WTC11 (cell line): ENCODE measurements around the gene ALG11.

Experiments used
- CBFB ChIP-seq: sonication (generic); formaldehyde crosslinking; IDR thresholded peaks from 2 replicates; pipeline ENCODE4 v1.8.1; 2022; ENCODE audit warnings: mild to moderate bottlenecking, low read depth, missing genetic modification reagents
- FOXJ3 ChIP-seq: sonication (generic); formaldehyde crosslinking; IDR thresholded peaks from 2 replicates; pipeline ENCODE4 v1.9.0; 2021; ENCODE audit warnings: missing genetic modification reagents, mild to moderate bottlenecking, borderline replicate concordance
- FOXP4 ChIP-seq: sonication (generic); formaldehyde crosslinking; IDR thresholded peaks from 2 replicates; pipeline ENCODE4 v1.8.0; 2022; ENCODE audit warnings: mild to moderate bottlenecking, missing genetic modification reagents
- JUN ChIP-seq: sonication (generic); formaldehyde crosslinking; IDR thresholded peaks from 2 replicates; pipeline ENCODE4 v1.8.0; 2023; ENCODE audit warnings: mild to moderate bottlenecking, missing genetic modification reagents
- NR3C1 ChIP-seq: sonication (generic); formaldehyde crosslinking; conservative IDR thresholded peaks from 2 replicates; pipeline ENCODE4 v1.8.1; 2023; ENCODE audit warnings: low read depth, mild to moderate bottlenecking, missing genetic modification reagents
- PRRX2 ChIP-seq: fragments of 250-450 bp; sonication (Bioruptor Pico); IDR thresholded peaks from 2 replicates; pipeline ENCODE4 v1.8.0; 2021; ENCODE audit warnings: mild to moderate bottlenecking
- SMAD3 ChIP-seq: sonication (generic); formaldehyde crosslinking; IDR thresholded peaks from 2 replicates; pipeline ENCODE4 v1.8.0; 2022; ENCODE audit warnings: missing genetic modification reagents, mild to moderate bottlenecking, borderline replicate concordance
- TCF7 ChIP-seq: sonication (generic); formaldehyde crosslinking; IDR thresholded peaks from 2 replicates; pipeline ENCODE4 v1.8.0; 2022; ENCODE audit warnings: mild to moderate bottlenecking, low read depth, missing genetic modification reagents, moderate library complexity
- TF ChIP-seq, protein P1 (sequence below): fragments of 200-600 bp; IDR thresholded peaks from 2 replicates; pipeline ENCODE4 v1.8.0; 2022; ENCODE audit warnings: antibody characterized with exemption
- TF ChIP-seq, protein P2 (sequence below): sonication (generic); formaldehyde crosslinking; IDR thresholded peaks from 2 replicates; pipeline ENCODE4 v1.8.0; 2022; ENCODE audit warnings: mild to moderate bottlenecking, missing genetic modification reagents
- TF ChIP-seq, protein P3 (sequence below): sonication (generic); formaldehyde crosslinking; IDR thresholded peaks from 2 replicates; pipeline ENCODE4 v1.8.1; 2023; ENCODE audit warnings: mild to moderate bottlenecking, missing genetic modification reagents, moderate library complexity

- TF ChIP-seq, protein P1, sequence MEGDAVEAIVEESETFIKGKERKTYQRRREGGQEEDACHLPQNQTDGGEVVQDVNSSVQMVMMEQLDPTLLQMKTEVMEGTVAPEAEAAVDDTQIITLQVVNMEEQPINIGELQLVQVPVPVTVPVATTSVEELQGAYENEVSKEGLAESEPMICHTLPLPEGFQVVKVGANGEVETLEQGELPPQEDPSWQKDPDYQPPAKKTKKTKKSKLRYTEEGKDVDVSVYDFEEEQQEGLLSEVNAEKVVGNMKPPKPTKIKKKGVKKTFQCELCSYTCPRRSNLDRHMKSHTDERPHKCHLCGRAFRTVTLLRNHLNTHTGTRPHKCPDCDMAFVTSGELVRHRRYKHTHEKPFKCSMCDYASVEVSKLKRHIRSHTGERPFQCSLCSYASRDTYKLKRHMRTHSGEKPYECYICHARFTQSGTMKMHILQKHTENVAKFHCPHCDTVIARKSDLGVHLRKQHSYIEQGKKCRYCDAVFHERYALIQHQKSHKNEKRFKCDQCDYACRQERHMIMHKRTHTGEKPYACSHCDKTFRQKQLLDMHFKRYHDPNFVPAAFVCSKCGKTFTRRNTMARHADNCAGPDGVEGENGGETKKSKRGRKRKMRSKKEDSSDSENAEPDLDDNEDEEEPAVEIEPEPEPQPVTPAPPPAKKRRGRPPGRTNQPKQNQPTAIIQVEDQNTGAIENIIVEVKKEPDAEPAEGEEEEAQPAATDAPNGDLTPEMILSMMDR: no peak
- TF ChIP-seq, protein P2, sequence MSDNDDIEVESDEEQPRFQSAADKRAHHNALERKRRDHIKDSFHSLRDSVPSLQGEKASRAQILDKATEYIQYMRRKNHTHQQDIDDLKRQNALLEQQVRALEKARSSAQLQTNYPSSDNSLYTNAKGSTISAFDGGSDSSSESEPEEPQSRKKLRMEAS: no peak
- TF ChIP-seq TCF7 (CRISPR knock-in tag): no peak
- no peak for TF ChIP-seq FOXP4 (CRISPR knock-in tag)
- TF ChIP-seq FOXJ3 (CRISPR knock-in tag): no peak
- TF ChIP-seq JUN (CRISPR knock-in tag): no peak
- TF ChIP-seq SMAD3 (CRISPR knock-in tag): no peak
- TF ChIP-seq, protein P3, sequence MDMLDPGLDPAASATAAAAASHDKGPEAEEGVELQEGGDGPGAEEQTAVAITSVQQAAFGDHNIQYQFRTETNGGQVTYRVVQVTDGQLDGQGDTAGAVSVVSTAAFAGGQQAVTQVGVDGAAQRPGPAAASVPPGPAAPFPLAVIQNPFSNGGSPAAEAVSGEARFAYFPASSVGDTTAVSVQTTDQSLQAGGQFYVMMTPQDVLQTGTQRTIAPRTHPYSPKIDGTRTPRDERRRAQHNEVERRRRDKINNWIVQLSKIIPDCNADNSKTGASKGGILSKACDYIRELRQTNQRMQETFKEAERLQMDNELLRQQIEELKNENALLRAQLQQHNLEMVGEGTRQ: no peak
- no peak for TF ChIP-seq NR3C1 (CRISPR knock-in tag)
- no peak for TF ChIP-seq CBFB (CRISPR knock-in tag)
- no peak for TF ChIP-seq PRRX2 (CRISPR knock-in tag)
Measured at GRCh38 chr13:52047463-52047862, 35.3 kb downstream of the ALG11 start.
